HUDEP-2 (cell line): ENCODE data around the gene COQ8B.
"Not testable (repeated sequence)": the region's sequence is repeated elsewhere in the genome, so short reads cannot be mapped to it uniquely, and the experiment has no call there.

Experiments used
- DNase-seq, 76 experiments: peaks; one replicate each; lab custom pipeline; 2025; ENCODE audit not compliant: unreplicated experiment in 76 of 76; lab: John Stamatoyannopoulos, UW

COQ8B gene

DNA sequence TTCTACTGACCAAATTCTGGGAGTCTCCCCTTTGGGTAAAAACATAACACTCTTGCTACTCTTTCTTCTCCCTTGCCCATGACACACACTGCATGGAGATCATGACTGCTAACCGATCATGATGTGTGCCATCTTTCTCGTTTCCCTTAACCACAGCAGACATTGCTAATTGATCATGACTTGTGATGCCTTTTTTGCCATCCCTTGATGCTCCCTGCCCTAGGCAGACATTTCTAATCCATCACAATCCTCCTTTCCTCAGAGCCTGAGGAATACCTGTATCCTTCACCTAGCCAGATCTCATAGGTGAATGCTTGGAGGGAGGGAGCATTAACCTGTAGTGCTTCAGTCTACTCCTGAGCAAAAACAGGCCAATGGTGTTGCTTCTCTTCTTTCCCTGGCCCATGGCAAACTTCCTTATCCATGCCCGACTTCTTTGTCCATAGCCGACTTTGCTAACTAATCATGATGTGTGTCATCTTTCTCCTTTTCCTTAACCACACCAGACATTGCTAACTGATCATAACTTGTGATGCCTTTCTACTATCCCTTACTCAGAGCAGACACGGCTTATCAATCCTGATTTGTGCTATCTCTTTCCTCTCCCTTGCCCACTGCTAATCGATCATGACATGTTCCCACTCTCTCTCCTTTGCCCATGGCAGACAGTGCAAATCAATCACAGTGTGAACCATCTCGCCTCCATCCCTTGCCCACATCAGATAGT lies 44.0 kb downstream of the COQ8B start:
- DNase-seq: no peak

DNA sequence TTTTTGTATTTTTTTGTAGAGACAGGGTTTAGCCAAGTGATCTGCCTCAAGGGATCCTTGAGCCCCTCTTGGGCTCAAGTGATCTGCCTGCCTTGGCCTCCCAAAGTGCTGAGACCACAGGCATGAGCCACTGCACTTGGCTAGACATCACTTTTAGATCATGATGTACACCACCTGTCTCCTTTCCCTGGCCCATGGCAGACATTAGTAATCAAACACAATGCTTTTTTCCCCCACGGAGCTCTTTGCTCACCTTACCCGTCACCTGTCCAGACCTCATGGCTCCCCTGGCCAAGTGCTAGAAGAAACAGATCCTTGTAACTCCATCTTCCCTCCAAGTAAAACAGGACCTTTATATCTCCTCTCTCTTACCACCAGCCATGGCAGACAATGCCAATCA lies 44.6 kb downstream of the COQ8B start:
- no peak for DNase-seq

DNA sequence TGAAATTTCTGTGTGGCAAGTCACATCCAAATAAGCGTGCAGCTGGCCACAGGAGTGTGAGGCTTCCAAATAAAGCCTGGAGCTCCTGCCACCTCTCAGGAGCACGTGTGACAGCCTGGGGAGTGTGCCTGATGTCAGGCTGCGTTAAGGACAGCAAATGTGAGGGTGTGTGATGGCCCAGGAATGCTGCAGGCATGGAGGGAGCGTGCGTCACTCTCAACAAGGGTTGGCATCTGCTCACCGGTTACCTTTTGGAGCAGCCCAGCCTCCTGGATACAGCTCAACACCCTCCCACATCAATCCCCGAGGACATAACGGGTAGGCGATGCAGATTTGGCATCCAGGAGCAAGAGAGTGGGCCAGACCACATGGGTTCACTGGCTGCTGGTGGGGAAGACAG lies 45.3 kb downstream of the COQ8B start:
- no peak for DNase-seq

- DNase-seq: no peak
Observed at GRCh38 chr19:40668991-40669614, 47.6 kb downstream of the COQ8B start.

DNA sequence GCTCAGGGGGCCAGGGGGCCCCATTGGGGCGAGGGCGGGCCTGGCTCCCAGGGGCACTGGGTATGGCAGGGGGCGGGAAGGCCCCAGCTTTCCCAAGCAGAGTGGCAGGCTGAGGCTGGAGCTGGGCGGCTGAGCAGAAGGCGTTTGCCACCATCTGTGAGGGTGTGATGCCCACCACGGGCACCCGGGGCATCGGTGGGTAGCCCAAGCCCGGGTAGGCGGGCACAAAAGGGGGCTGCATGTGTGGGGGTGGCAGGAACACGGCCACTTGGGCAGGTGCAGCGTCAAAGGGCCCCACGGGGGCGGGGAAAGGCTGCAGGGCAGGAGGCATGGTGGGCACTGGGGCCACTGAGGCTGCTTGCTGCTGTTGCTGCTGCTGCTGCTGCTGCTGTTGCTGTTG lies 49.1 kb downstream of the COQ8B start:
- DNase-seq: no peak

GRCh38 chr19:40666803-40667438 lies 49.8 kb downstream of the COQ8B start:
- DNase-seq: no peak

DNA sequence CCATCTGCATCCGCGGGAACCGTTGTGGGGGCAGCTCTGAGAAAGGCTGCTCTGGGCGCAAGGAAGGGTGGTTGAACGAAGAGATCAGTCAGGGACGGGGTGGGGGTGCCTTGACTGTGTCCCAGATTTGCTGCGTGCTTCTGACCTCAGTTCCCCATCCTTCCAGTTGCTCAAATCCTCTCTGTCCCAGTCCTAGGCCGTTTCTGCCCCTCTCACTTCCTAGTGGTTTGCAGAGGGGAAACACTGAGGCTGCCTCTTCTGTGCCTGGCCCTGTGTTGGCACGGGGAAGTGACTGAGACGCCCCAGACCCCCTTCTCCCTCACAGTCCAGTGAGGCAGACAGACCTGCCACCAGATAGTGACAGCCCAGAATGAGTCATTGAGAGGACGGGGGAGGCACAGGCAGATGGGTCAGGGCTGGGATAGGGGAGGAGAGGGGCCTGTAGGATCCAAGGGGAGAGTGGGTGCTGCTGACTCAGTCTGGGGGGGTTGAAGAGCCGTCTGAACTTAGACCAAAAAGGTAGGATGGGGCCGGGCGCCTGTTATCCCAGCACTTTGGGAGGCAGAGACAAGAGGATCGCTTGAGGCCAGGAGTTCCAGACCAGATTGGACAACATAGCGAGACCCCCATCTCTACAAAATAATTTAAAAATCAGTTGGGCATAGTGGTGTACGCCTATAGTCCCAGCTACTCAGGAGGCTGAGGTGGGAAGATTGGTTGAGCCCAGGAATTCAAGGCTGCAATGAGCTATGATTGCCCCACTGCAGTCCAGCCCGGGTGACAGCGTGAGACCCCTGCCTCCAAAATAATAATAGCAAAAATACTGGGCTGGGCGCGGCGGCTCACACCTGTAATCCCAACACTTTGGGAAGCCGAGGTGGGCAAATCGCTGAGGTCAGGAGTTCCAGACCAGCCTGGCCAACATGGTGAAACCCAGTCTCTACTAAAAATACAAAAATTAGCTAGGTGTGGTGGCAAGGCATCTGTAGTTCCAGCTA lies 52.7 kb downstream of the COQ8B start:
- peak in 41 of 76 experiments; percentile 7 to 73 (median 42) for DNase-seq

- peak in 72 of 76 experiments; percentile 40 to 94 (median 85) for DNase-seq
Observed at GRCh38 chr19:40662925-40663694, 53.6 kb downstream of the COQ8B start.

DNA sequence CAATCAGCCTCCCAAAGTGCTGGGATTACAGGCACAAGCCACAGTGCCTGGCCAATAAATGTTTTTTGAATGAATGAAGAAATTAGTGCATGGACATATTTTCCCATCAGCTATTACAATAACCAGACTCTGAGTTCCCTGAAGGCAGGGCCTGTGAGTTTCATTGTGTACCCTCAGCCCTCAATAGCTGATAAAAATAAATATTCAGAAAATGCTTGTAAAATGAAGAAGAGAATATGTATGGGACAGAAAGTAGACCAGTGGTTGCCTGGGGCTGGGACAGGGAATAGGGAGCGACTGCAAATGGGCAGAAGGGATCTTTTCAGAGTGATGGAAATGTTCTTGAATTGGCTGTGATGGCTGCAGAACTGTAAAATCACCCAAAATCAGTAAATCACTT lies 55.1 kb downstream of the COQ8B start:
- DNase-seq: no peak

- DNase-seq: no peak
Observed at GRCh38 chr19:40659566-40659965, 57.1 kb downstream of the COQ8B start.

- no peak for DNase-seq
Observed at GRCh38 chr19:40659116-40659515, 57.6 kb downstream of the COQ8B start.

GRCh38 chr19:40658031-40658430 lies 58.7 kb downstream of the COQ8B start:
- DNase-seq: no peak

DNA sequence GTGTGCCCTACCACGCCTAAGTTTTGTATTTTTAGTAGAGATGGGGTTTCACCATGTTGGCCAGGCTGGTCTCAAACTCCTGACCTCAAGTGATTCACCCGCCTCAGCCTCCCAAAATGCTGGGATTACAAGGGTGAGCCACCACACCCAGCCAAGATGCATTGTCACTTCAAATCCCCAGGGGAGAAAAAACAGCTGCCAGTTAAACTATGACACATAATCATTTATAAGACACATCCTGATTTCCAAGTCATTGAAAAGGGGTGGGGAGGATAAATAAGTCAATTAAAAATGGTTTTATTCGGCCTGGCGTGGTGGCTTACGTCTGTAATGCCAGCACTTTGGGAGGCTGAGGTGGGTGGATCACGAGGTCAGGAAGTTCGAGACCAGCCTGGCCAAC lies 61.0 kb downstream of the COQ8B start:
- DNase-seq: not testable (repeated sequence)

GRCh38 chr19:40652303-40652702 lies 64.4 kb downstream of the COQ8B start:
- DNase-seq: not testable (repeated sequence)

- no peak for DNase-seq
Observed at GRCh38 chr19:40650749-40651305, 65.9 kb downstream of the COQ8B start.

DNA sequence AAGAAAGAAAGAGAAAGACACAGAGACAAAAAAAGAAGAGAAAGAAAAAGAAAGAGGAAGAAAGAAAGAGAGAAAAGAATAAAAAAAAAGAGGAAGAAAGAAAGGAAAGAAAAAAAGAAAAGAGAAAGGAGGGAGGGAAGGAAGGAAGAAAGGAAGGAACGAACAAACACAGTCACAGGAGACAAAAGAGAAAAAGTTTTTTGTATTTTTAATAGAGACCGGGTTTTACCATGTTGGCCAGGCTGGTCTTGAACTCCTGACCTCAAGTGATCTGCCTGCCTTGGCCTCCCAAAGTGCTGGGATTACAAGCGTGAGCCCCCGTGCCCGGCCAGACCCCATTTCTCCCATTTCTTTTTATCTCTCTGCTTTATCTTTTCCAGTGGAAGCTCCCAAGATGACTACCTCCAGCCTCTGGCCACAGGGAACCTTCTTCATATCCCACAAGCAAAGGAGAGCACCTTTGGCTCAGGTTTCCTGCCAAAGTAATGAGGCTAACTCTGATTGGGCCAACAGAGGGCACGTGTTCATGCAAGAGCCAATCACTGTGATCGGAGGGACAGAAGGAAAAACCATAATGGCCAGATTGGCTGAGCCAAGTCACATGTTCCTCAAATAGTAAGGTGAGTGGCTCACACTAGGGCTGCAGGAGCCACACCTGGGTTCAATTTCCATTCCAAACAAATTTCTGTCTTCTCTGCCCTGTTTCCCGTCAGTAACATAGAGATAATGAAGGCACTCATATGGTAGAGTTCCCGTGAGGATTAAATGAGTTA lies 66.6 kb downstream of the COQ8B start:
- not testable (repeated sequence) for DNase-seq

- DNase-seq: no peak
Observed at GRCh38 chr19:40646743-40647254, 69.9 kb downstream of the COQ8B start.

DNA sequence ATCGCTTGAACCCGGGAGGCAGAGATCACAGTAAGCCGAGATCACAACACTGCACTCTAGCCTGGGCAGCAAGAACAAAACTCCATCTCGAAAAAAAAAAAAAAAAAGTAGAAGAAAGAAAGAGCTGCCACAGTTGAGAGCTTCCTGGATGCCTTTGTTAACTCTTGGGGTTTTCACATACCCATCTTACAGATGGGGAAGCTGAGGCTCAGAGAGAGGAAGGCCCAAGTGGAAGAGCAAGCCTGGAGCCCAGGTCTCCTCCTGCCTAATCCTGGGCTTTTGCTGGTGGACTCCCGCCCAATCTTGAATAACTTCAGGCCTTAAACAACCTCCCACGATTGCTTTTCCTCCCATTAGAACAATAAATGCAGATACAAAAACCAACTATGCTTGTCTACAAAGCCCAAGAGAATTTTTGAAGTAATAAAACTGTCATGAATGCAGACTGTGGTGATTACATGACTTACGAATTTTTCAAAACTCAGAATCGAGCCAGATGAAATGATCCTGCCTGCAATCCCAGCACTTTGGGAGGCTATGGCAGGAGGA lies 73.9 kb downstream of the COQ8B start:
- DNase-seq: no peak
